HepG2 (cell line): ENCODE results near the gene STOML2.

Experiments
- MAZ ChIP-seq, 2 experiments: sonication (generic) in 1 of 2; formaldehyde crosslinking in 1 of 2; IDR thresholded peaks; 2 replicates each; pipeline versions ENCODE4 v1.5.0 to v1.6.1; 2012 to 2020; ENCODE audit warnings: low read depth in 2 of 2, mild to moderate bottlenecking in 2 of 2, borderline replicate concordance in 1 of 2, improper control_type of control experiment in 1 of 2, low read length in 1 of 2, missing genetic modification reagents in 1 of 2, moderate library complexity in 1 of 2
- TF ChIP-seq, protein P1 (sequence below): sonication (generic); formaldehyde crosslinking; IDR thresholded peaks from 2 replicates; pipeline ENCODE4 v1.5.0; 2020; ENCODE audit warnings: mild to moderate bottlenecking, missing genetic modification reagents, moderate library complexity
- TF ChIP-seq, protein P2 (sequence below): sonication (generic); formaldehyde crosslinking; IDR thresholded peaks from 2 replicates; pipeline ENCODE4 v1.4.0; 2020; ENCODE audit warnings: low read depth, mild to moderate bottlenecking, missing genetic modification reagents

DNA sequence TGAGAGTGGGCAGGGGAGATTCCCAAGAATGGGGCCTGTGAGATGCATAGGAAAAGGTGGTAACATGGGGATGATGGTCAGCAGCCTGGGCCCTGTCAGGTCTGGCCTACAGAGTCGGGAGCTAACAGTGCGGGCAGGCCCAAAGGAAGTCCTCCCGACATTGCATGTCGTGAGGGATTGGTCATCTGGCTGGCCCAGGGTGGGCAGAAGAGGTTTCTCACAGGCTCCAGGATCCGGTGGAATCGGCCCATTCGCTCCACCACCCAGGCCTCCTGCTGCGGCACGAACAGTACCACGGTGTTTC is 514 bp downstream of the STOML2 start:
- TF ChIP-seq, protein P1, sequence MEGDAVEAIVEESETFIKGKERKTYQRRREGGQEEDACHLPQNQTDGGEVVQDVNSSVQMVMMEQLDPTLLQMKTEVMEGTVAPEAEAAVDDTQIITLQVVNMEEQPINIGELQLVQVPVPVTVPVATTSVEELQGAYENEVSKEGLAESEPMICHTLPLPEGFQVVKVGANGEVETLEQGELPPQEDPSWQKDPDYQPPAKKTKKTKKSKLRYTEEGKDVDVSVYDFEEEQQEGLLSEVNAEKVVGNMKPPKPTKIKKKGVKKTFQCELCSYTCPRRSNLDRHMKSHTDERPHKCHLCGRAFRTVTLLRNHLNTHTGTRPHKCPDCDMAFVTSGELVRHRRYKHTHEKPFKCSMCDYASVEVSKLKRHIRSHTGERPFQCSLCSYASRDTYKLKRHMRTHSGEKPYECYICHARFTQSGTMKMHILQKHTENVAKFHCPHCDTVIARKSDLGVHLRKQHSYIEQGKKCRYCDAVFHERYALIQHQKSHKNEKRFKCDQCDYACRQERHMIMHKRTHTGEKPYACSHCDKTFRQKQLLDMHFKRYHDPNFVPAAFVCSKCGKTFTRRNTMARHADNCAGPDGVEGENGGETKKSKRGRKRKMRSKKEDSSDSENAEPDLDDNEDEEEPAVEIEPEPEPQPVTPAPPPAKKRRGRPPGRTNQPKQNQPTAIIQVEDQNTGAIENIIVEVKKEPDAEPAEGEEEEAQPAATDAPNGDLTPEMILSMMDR = no peak
- TF ChIP-seq MAZ (IDR thresholded peaks at IDR 0.05; ENCODE audit: borderline replicate concordance, low read depth, low read length) = no peak
- no peak for TF ChIP-seq MAZ (CRISPR knock-in tag; IDR thresholded peaks at IDR 0.05; ENCODE audit: low read depth)
- TF ChIP-seq, protein P2, sequence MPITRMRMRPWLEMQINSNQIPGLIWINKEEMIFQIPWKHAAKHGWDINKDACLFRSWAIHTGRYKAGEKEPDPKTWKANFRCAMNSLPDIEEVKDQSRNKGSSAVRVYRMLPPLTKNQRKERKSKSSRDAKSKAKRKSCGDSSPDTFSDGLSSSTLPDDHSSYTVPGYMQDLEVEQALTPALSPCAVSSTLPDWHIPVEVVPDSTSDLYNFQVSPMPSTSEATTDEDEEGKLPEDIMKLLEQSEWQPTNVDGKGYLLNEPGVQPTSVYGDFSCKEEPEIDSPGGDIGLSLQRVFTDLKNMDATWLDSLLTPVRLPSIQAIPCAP = no peak
